GM10266 (cell line): ENCODE measurements around the gene IFITM2.

Experiments used
- DNase-seq: peaks from one replicate; pipeline ENCODE4 v3.0.0; 2012; ENCODE audit errors: extremely low spot score
- CTCF ChIP-seq: IDR thresholded peaks from 2 replicates; pipeline ENCODE4 v1.5.1; 2012; ENCODE audit warnings: mild to moderate bottlenecking, low read depth; ENCODE audit not compliant: control insufficient read depth, insufficient read depth; ENCODE audit errors: missing control alignments

Gene IFITM2

GRCh38 chr11:350723-351255 lies 43.2 kb downstream of the IFITM2 start:
- DNase-seq, result no peak

GRCh38 chr11:351411-351810 lies 43.8 kb downstream of the IFITM2 start:
- no peak for TF ChIP-seq CTCF
- DNase-seq, result no peak

More at GRCh38 chr11:350723-351255, 43.2 kb downstream of the IFITM2 start:
- no peak for TF ChIP-seq CTCF

- no peak for DNase-seq
These were observed 44.9 kb downstream of the IFITM2 start for GRCh38 chr11:352456-353031.

GRCh38 chr11:353179-353873 lies 45.7 kb downstream of the IFITM2 start:
- DNase-seq, result no peak
- no peak for TF ChIP-seq CTCF

More at GRCh38 chr11:352456-353031, 44.9 kb downstream of the IFITM2 start:
- TF ChIP-seq CTCF, result no peak

- TF ChIP-seq CTCF, result no peak
- DNase-seq, result peak; percentile 93
These were observed 48.2 kb downstream of the IFITM2 start for GRCh38 chr11:355581-356458.

GRCh38 chr11:356610-357009 lies 49.0 kb downstream of the IFITM2 start:
- no peak for TF ChIP-seq CTCF
- no peak for DNase-seq
